ENCODE results near the gene DTNB.

Gene DTNB

DNA sequence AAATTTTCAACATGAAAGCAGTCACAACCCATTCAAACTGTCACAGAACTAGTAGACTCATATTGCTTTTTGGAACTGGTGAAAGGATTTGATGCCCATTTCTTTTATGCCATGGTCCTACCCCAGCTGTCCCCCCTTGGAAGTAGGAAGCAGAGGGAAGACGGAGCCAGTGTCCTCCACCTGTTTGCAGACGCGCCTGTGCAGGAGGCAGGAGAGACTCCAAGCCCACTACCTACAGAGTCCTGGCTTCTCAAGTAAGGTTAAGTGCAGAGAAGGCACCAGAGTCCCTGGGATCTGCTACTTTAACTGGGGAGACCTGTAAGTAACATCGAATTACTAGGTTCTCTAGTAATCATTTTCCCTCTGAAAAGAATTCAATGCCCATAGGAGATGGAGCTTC lies 299.0 kb downstream of the DTNB start:
- no peaks in the 10 kb centered on the region for H3K36me3 ChIP-seq
- TF ChIP-seq, protein P1, sequence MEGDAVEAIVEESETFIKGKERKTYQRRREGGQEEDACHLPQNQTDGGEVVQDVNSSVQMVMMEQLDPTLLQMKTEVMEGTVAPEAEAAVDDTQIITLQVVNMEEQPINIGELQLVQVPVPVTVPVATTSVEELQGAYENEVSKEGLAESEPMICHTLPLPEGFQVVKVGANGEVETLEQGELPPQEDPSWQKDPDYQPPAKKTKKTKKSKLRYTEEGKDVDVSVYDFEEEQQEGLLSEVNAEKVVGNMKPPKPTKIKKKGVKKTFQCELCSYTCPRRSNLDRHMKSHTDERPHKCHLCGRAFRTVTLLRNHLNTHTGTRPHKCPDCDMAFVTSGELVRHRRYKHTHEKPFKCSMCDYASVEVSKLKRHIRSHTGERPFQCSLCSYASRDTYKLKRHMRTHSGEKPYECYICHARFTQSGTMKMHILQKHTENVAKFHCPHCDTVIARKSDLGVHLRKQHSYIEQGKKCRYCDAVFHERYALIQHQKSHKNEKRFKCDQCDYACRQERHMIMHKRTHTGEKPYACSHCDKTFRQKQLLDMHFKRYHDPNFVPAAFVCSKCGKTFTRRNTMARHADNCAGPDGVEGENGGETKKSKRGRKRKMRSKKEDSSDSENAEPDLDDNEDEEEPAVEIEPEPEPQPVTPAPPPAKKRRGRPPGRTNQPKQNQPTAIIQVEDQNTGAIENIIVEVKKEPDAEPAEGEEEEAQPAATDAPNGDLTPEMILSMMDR (IDR thresholded peaks at IDR 0.05): no peak
- H3K9me3 ChIP-seq: no peaks in the 10 kb centered on the region
- H3K27me3 ChIP-seq: peaks cover 14% of the 10 kb centered on the region
- no peak overlapping the region for H3K27ac ChIP-seq
- no peak overlapping the region for H3K4me3 ChIP-seq (ENCODE audit: low read depth in 1 of 2, low read length in 1 of 2)
- H3K4me1 ChIP-seq (ENCODE audit: control insufficient read depth in 1 of 2, insufficient read depth in 1 of 2, low read depth in 1 of 2, low read length in 1 of 2): peaks cover 9 to 10% of the 10 kb centered on the region in 2 experiments

DNA sequence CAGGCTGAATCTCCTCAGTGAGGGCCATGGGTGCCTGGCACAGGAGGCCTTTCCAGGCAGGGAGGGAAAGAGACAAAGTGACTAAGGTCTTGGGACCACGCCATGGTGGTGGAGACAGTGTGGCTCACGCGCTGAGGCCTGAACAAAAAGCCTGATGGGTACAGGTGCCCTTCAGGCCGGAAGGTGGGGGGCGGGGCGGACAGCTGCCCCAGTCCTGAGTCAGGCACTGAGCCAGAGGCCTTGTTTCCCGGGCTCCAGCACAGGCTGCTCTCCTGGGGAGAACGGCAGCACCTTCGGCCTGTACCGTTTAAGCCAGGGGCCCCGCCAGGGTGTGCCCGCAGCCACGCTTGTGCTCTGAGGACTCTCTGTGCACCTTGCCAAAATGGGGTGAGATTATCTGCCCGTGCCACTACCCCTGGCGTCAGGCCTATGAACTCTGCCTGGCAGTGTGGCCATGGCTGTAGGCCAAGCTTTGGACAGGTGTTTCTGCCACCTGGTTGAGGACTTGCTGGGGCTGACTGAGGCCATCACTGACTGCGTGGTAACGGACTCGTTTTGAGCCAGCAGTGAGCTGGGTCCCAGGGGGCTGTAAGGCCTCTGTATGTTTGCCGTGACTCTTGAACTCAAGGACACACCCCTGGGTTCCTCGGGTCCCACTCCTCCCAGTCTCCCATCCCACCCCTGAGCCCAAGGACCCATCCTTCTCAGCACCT lies 300.0 kb downstream of the DTNB start:
- H3K27me3 ChIP-seq: peaks cover 14% of the 10 kb centered on the region
- H3K36me3 ChIP-seq: no peaks in the 10 kb centered on the region
- H3K9me3 ChIP-seq: no peaks in the 10 kb centered on the region
- TF ChIP-seq, protein P1 (IDR thresholded peaks at IDR 0.05): no peak
- no peak overlapping the region for H3K27ac ChIP-seq
- H3K4me1 ChIP-seq (ENCODE audit: control insufficient read depth in 1 of 2, insufficient read depth in 1 of 2, low read depth in 1 of 2, low read length in 1 of 2): peaks cover 9 to 10% of the 10 kb centered on the region in 2 experiments
- H3K4me3 ChIP-seq (ENCODE audit: low read depth in 1 of 2, low read length in 1 of 2): no peak overlapping the region

DNA sequence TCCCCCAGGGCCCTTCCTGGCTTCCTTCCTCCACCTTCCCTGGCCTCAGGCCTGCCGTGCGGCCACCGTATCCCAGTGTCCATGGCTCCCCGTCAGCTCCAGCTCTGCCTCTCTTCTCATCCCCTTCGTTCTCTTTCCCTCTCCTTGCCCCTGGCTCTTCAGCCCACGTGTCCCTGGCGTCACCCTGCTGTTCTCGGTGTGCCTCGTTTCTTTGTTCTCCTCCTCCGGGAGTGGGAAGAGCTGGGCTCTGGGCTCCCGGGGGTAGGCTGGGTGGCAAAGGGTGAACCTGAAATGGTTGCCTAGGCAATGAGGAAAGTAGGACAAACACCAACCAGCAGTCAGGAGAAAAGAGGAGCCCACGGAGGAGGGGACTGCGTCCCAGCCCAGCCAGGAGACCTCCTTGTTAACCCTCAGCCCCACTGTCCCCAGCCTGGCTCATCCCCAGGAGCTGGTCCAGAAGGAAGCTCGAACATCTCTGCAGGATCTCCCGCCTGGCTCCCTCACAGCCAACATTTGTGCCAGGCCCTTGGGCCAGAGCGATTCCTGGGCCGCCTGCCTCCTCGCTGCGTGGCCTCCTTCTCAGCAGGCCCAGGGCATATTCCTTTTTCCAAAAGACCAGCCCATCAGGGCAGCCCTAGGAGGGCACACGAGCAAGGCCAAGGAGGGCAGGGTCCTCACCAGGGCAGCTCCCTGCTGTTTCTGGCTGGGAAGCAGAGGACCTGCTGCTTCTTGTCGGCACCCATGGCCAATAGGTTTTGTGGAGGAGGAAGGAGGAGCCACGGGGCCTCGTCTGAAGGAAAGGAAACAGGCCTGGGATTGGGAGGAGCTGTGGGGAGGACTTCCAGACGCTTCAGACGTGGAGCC lies 300.7 kb downstream of the DTNB start:
- Histone ChIP-seq H3K27me3 (peaks cover 10% of the 10 kb centered on the region), H3K4me3 (ENCODE audit: low read depth in 1 of 2, low read length in 1 of 2) (no peak overlapping the region), H3K27ac (no peak overlapping the region), H3K9me3 (no peaks in the 10 kb centered on the region), H3K36me3 (no peaks in the 10 kb centered on the region), H3K4me1 (ENCODE audit: control insufficient read depth in 1 of 2, insufficient read depth in 1 of 2, low read depth in 1 of 2, low read length in 1 of 2) (peaks cover 9 to 10% of the 10 kb centered on the region in 2 experiments)
- TF ChIP-seq, protein P1 (IDR thresholded peaks at IDR 0.05): no peak

DNA sequence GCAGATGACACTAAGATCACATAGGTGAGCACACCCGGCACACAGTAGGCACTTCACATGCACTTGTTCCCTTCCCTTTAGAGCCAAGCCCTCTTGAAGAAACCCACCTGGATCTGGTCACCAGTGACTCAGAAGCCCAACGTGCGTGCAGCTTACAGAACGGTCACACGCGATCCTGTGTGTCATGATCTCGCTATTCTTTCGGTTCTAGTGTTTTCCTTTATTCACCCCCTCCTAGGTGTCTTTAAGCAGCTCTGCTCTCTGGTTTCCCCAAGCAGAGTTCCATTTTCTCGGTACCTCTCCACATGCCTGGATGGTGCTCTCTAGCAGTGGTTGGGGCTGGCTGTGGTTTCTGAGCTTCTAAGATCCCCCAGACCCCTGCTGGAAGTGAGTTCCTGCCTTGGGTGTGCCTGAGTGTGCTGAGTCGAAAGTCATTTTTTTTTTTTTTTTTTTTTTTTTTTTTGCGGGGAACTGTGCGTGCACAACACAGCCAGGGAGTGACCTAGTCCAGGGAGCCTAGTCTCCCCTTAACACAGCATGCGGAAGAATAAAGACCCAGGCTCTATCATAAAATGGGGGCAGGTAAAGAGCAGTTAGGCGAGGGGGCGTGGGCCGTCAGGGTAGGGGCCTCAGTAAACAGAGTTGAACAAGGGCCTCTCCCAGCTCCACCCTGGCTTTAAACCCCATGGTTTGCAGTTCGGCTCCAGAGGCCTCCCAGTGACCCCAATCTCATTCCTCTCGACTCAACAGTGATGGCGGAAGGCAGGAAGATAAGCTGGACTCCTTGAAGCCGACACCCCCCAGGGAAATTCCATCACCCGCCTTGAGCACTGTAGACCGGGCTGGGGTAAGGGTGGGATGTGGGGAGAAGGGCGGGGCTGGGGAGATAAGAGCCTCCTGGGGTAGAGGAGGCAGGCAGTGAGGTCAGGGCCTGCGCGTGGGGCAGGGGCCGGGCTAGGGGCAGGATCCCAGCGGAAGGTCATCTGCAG lies 301.8 kb downstream of the DTNB start:
- H3K27ac ChIP-seq: no peak overlapping the region
- TF ChIP-seq, protein P1 (IDR thresholded peaks at IDR 0.05): no peak
- H3K27me3 ChIP-seq: peaks cover 5% of the 10 kb centered on the region
- H3K4me3 ChIP-seq (ENCODE audit: low read depth in 1 of 2, low read length in 1 of 2): no peak overlapping the region
- no peaks in the 10 kb centered on the region for H3K36me3 ChIP-seq
- H3K9me3 ChIP-seq: no peaks in the 10 kb centered on the region
- peaks cover 2 to 3% of the 10 kb centered on the region in 2 experiments for H3K4me1 ChIP-seq (ENCODE audit: control insufficient read depth in 1 of 2, insufficient read depth in 1 of 2, low read depth in 1 of 2, low read length in 1 of 2)

DNA sequence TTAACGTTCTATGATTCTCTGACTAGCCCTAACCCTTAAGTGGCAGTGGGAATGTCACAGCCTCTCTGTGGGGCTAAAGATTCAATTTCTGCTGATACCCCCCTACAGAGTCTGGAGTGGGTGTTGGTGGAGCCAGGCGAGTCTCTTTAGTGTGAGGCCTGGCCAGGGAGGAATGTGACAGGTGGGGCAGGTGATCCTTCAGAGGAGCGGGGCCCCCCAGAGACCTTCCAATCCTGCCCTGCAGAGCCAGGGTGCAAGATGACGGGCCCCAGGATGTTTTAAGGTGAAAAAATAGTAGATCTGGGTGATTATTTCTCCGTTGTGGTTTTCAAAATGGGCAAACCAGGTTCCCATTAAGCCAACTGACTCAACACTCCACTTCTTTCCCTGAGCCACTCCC lies 303.5 kb downstream of the DTNB start:
- Histone ChIP-seq H3K36me3 (no peaks in the 10 kb centered on the region), H3K4me3 (ENCODE audit: low read depth in 1 of 2, low read length in 1 of 2) (no peak overlapping the region), H3K4me1 (ENCODE audit: control insufficient read depth in 1 of 2, insufficient read depth in 1 of 2, low read depth in 1 of 2, low read length in 1 of 2) (no peaks in the 10 kb centered on the region), H3K27me3 (peaks cover 5% of the 10 kb centered on the region), H3K9me3 (no peaks in the 10 kb centered on the region), H3K27ac (no peak overlapping the region)
- TF ChIP-seq, protein P1 (IDR thresholded peaks at IDR 0.05): no peak

Data from neutrophil (primary cell).